ENCODE data around the gene SPAG9.
"Not testable (repeated sequence)": the region's sequence is repeated elsewhere in the genome, so short reads cannot be mapped to it uniquely, and the experiment has no call there.

SPAG9 gene

GRCh38 chr17:50953518-50953830 lies 167.2 kb downstream of the SPAG9 start:
- no peak for DNase-seq

- no peak for DNase-seq
Measured at GRCh38 chr17:50952889-50953288, 167.8 kb downstream of the SPAG9 start.

- no peak for DNase-seq
Measured at GRCh38 chr17:50952013-50952412, 168.7 kb downstream of the SPAG9 start.

- DNase-seq: peak; percentile 77
Measured at GRCh38 chr17:50949989-50950877, 170.4 kb downstream of the SPAG9 start.

- DNase-seq: no peak
Measured at GRCh38 chr17:50949128-50949988, 171.3 kb downstream of the SPAG9 start.

- no peak for DNase-seq
Measured at GRCh38 chr17:50948711-50949110, 172.0 kb downstream of the SPAG9 start.

- DNase-seq: no peak
Measured at GRCh38 chr17:50947782-50948543, 172.7 kb downstream of the SPAG9 start.

- DNase-seq: no peak
Measured at GRCh38 chr17:50946891-50947781, 173.5 kb downstream of the SPAG9 start.

- DNase-seq: no peak
Measured at GRCh38 chr17:50946223-50946890, 174.3 kb downstream of the SPAG9 start.

GRCh38 chr17:50945779-50946222 lies 174.9 kb downstream of the SPAG9 start:
- no peak for DNase-seq

- peak; percentile 40 for DNase-seq
Measured at GRCh38 chr17:50944902-50945720, 175.6 kb downstream of the SPAG9 start.

GRCh38 chr17:50944054-50944901 lies 176.4 kb downstream of the SPAG9 start:
- peak; percentile 74 for DNase-seq

GRCh38 chr17:50943575-50943933 lies 177.1 kb downstream of the SPAG9 start:
- no peak for DNase-seq

- not testable (repeated sequence) for DNase-seq
Measured at GRCh38 chr17:50941676-50942048, 179.0 kb downstream of the SPAG9 start.

- DNase-seq: no peak
Measured at GRCh38 chr17:50939795-50940684, 180.6 kb downstream of the SPAG9 start.

- DNase-seq: no peak
Measured at GRCh38 chr17:50939542-50939794, 181.2 kb downstream of the SPAG9 start.

- no peak for DNase-seq
Measured at GRCh38 chr17:50938821-50939541, 181.7 kb downstream of the SPAG9 start.

- DNase-seq: no peak
Measured at GRCh38 chr17:50935996-50936266, 184.7 kb downstream of the SPAG9 start.
